ENCODE measurements around the gene PDZD8. TPM values are rescaled to one million over a fixed set of nuclear protein-coding genes. Genes with fewer than 3 reads are reported as not detected.

PDZD8 gene
- total RNA-seq, 1 donor from 2014 or later, result 31.8 TPM

- Mint-ChIP-seq H3K4me1 (peaks cover 5% of the 10 kb centered on the region), H3K36me3 (ENCODE audit: low read depth) (peaks cover 18% of the 10 kb centered on the region), H3K27me3 (ENCODE audit: low read depth) (no peaks in the 10 kb centered on the region), H3K4me3 (no peak overlapping the region), H3K27ac (ENCODE audit: unreplicated experiment) (no peak overlapping the region), H3K9me3 (no peaks in the 10 kb centered on the region)
- no peak for TF ChIP-seq CTCF (conservative IDR thresholded peaks at IDR 0.05)
- no peak for DNase-seq (ENCODE audit: low read depth, low spot score)
Measured at GRCh38 chr10:117284716-117285494, 90.3 kb downstream of the PDZD8 start.

GRCh38 chr10:117277675-117278074 lies 97.6 kb downstream of the PDZD8 start:
- H3K27me3 Mint-ChIP-seq (ENCODE audit: low read depth), result no peaks in the 10 kb centered on the region
- no peak for TF ChIP-seq CTCF (conservative IDR thresholded peaks at IDR 0.05)
- DNase-seq (ENCODE audit: low read depth, low spot score), result no peak
- no peaks in the 10 kb centered on the region for H3K9me3 Mint-ChIP-seq
- H3K4me1 Mint-ChIP-seq, result no peaks in the 10 kb centered on the region
- no peak overlapping the region for H3K4me3 Mint-ChIP-seq
- H3K36me3 Mint-ChIP-seq (ENCODE audit: low read depth), result no peaks in the 10 kb centered on the region
- no peak overlapping the region for H3K27ac Mint-ChIP-seq (ENCODE audit: unreplicated experiment)

GRCh38 chr10:117275121-117275520 lies 100.1 kb downstream of the PDZD8 start:
- no peak for TF ChIP-seq CTCF (conservative IDR thresholded peaks at IDR 0.05)
- Mint-ChIP-seq H3K27ac (ENCODE audit: unreplicated experiment) (no peak overlapping the region), H3K4me1 (no peaks in the 10 kb centered on the region), H3K4me3 (no peak overlapping the region), H3K9me3 (no peaks in the 10 kb centered on the region), H3K27me3 (ENCODE audit: low read depth) (no peaks in the 10 kb centered on the region), H3K36me3 (ENCODE audit: low read depth) (no peaks in the 10 kb centered on the region)
- no peak for DNase-seq (ENCODE audit: low read depth, low spot score)

GRCh38 chr10:117274509-117274908 lies 100.7 kb downstream of the PDZD8 start:
- Mint-ChIP-seq H3K27ac (ENCODE audit: unreplicated experiment) (no peak overlapping the region), H3K4me3 (no peak overlapping the region), H3K4me1 (no peaks in the 10 kb centered on the region), H3K9me3 (no peaks in the 10 kb centered on the region), H3K27me3 (ENCODE audit: low read depth) (no peaks in the 10 kb centered on the region), H3K36me3 (ENCODE audit: low read depth) (no peaks in the 10 kb centered on the region)
- no peak for DNase-seq (ENCODE audit: low read depth, low spot score)
- no peak for TF ChIP-seq CTCF (conservative IDR thresholded peaks at IDR 0.05)

GRCh38 chr10:117273980-117274379 lies 101.3 kb downstream of the PDZD8 start:
- H3K4me1 Mint-ChIP-seq, result no peaks in the 10 kb centered on the region
- H3K27ac Mint-ChIP-seq (ENCODE audit: unreplicated experiment), result no peak overlapping the region
- peaks cover 1% of the 10 kb centered on the region for H3K36me3 Mint-ChIP-seq (ENCODE audit: low read depth)
- no peak overlapping the region for H3K4me3 Mint-ChIP-seq
- H3K9me3 Mint-ChIP-seq, result no peaks in the 10 kb centered on the region
- no peak for TF ChIP-seq CTCF (conservative IDR thresholded peaks at IDR 0.05)
- no peak for DNase-seq (ENCODE audit: low read depth, low spot score)
- H3K27me3 Mint-ChIP-seq (ENCODE audit: low read depth), result no peaks in the 10 kb centered on the region

All from neural crest cell (in vitro differentiated cells).